Hematopoietic multipotent progenitor cell (in vitro differentiated cells): ENCODE data around the gene FCHO1. TPM values are rescaled to one million over a fixed set of nuclear protein-coding genes. Genes with fewer than 3 reads are reported as not detected.
"Not testable (repeated sequence)": the region's sequence is repeated elsewhere in the genome, so short reads cannot be mapped to it uniquely, and the experiment has no call there.

Experiments used
- DNase-seq, 3 donors: peaks; one replicate each; pipeline ENCODE4 v3.0.0-alpha.2; 2011 to 2015; ENCODE audit warnings: low read depth in 2 of 3, low spot score in 2 of 3
- total RNA-seq: library from RNA; depleted of rRNA; stranded (reverse); fragments of >200 nt; gene quantifications from one replicate; pipeline ENCODE4 v1.2.3, GENCODE V29; 2012

The FCHO1 gene
- total RNA-seq, 1 donor, result 41.7 TPM

GRCh38 chr19:17790059-17790780 lies 38.9 kb downstream of the FCHO1 start:
- no peak for DNase-seq

GRCh38 chr19:17794412-17794730 lies 43.1 kb downstream of the FCHO1 start:
- DNase-seq, result no peak

- no peak for DNase-seq
Observed at GRCh38 chr19:17794731-17795494, 43.6 kb downstream of the FCHO1 start, which contains the start of gene B3GNT3. TSS of gene B3GNT3 (plus strand) at chr19:17795138. CDS start at chr19:17807808, 12,670 bp downstream.

GRCh38 chr19:17795495-17795856 lies 44.2 kb downstream of the FCHO1 start:
- DNase-seq, result no peak

GRCh38 chr19:17796013-17796837 lies 44.9 kb downstream of the FCHO1 start:
- no peak for DNase-seq

GRCh38 chr19:17796838-17797423 lies 45.7 kb downstream of the FCHO1 start:
- DNase-seq, result no peak

GRCh38 chr19:17797424-17798201 lies 46.3 kb downstream of the FCHO1 start:
- no peak for DNase-seq

GRCh38 chr19:17798599-17798998 lies 47.3 kb downstream of the FCHO1 start:
- DNase-seq, result not testable (repeated sequence)

GRCh38 chr19:17802137-17802858 lies 51.0 kb downstream of the FCHO1 start:
- no peak for DNase-seq

- DNase-seq, result peak in 2 of 3 donors; percentile 77 to 82
Observed at GRCh38 chr19:17803264-17803896, 52.1 kb downstream of the FCHO1 start.

- DNase-seq, result no peak
Observed at GRCh38 chr19:17805427-17805826, 54.1 kb downstream of the FCHO1 start.

GRCh38 chr19:17806945-17807344 lies 55.7 kb downstream of the FCHO1 start:
- DNase-seq, result peak in 2 of 3 donors; percentile 26 to 28

- peak in 2 of 3 donors; percentile 37 to 68 for DNase-seq
Observed at GRCh38 chr19:17807731-17808316, 56.5 kb downstream of the FCHO1 start.

GRCh38 chr19:17811103-17811502 lies 59.8 kb downstream of the FCHO1 start:
- no peak for DNase-seq

GRCh38 chr19:17811681-17812080 lies 60.4 kb downstream of the FCHO1 start:
- no peak for DNase-seq

GRCh38 chr19:17812099-17812498 lies 60.8 kb downstream of the FCHO1 start:
- no peak for DNase-seq

GRCh38 chr19:17817668-17818363 lies 66.5 kb downstream of the FCHO1 start:
- no peak for DNase-seq

GRCh38 chr19:17821190-17821589 lies 69.9 kb downstream of the FCHO1 start, which contains the start of gene INSL3:
TSS of gene INSL3 (minus strand) at chr19:17821519. CDS start at chr19:17821506, 13 bp downstream.
- no peak for DNase-seq
